Cardiac septum (tissue), 1 donor: ENCODE results near the gene AHCY. TPM values are rescaled to one million over a fixed set of nuclear protein-coding genes. Genes with fewer than 3 reads are reported as not detected.

Experiments used
- DNase-seq: peaks from one replicate; pipeline ENCODE4 v3.0.0-alpha.2; 2020; ENCODE audit warnings: low spot score
- intact Hi-C: fragments of 100-400 bp; cut with DNase I; formaldehyde crosslinking; loops from one replicate; pipeline ENCODE4 v1.14.0; 2022
- total RNA-seq: library from RNA; stranded (reverse); fragmentation: NEBNext Ultra II Directional; extraction: Animal tissue kit (Norgen Biotek cat#: 25700); gene quantifications from one replicate; pipeline ENCODE4 v1.2.1, GENCODE V29; 2021
- donor health status: DM: no; HTN: no; CAD: no.

Gene AHCY
- total RNA-seq, 1 donor from 2014 or later: 45.7 TPM

DNA sequence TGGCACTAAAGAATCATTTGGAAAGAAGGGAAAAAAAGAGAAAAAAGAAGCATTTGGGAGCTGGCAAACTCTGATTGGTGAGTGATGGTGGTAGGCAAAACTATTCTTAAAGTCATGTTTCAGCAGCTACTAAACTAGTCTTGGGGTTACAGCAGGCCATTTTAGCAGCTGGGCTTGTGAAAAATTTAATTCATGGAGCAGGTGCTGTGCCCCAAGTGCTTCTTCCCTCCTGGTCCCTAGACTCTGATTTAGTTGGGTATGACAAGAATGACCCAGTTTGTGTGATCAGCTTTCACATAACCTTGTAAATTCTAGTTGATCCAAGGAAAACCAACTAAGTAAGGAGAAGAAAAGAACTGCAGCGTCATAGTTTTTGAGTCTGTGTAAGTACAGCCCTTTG is 63.0 kb downstream of the AHCY start:
- intact Hi-C loops: no loop called here
- no peak for DNase-seq

- intact Hi-C loops: no loop called here
Observed at GRCh38 chr20:34237942-34238341, 65.2 kb downstream of the AHCY start.

GRCh38 chr20:34235875-34236274 is 67.3 kb downstream of the AHCY start:
- no peak for DNase-seq
- intact Hi-C loops: no loop called here

More at GRCh38 chr20:34237942-34238341, 65.2 kb downstream of the AHCY start:
- DNase-seq: no peak

DNA sequence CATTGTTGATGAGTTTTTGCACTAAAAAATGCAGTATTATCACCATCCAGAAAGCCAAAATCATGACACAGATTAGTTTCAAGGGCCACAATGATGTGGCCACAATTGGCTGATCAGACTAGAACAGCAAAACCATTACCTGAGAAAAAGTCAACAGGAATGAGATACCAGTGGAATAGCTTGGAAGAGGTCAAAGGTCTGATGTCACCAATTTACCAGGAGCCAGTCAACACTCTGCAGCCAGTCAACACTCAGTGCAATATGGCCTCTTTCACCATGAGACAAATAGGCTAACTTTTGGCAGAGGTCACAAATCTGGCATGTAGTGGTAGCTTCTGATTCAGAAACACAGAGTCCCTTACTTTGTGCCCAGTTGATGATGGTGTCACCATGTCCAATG is 69.5 kb downstream of the AHCY start:
- no peak for DNase-seq
- intact Hi-C loops: no loop called here

GRCh38 chr20:34232494-34233087 is 70.6 kb downstream of the AHCY start:
- no peak for DNase-seq
- intact Hi-C loops: no loop called here

GRCh38 chr20:34231634-34232033 is 71.5 kb downstream of the AHCY start:
- DNase-seq: no peak
- intact Hi-C loops: no loop called here

Other genes starting within 250 kb of the AHCY start
- 38.3 TPM for gene EIF2S2, start 191.1 kb downstream of the AHCY start, total RNA-seq
- 10.5 TPM for gene ASIP, start 61.9 kb downstream of the AHCY start, total RNA-seq
- 36.4 TPM for gene ITCH, start 59.9 kb upstream of the AHCY start, total RNA-seq
- 157 TPM for gene DYNLRB1, start 213.1 kb upstream of the AHCY start, total RNA-seq